GM21576 (cell line): ENCODE measurements around the gene MBOAT2.
"Not testable (repeated sequence)": the region's sequence is repeated elsewhere in the genome, so short reads cannot be mapped to it uniquely, and the experiment has no call there.

Experiments
- ATAC-seq: cut with Tn5 transposase; IDR thresholded peaks from one replicate; pipeline ENCODE4 v1.9.1; 2021; ENCODE audit warnings: mild to moderate bottlenecking, moderate library complexity; ENCODE audit not compliant: unreplicated experiment

Gene MBOAT2

DNA sequence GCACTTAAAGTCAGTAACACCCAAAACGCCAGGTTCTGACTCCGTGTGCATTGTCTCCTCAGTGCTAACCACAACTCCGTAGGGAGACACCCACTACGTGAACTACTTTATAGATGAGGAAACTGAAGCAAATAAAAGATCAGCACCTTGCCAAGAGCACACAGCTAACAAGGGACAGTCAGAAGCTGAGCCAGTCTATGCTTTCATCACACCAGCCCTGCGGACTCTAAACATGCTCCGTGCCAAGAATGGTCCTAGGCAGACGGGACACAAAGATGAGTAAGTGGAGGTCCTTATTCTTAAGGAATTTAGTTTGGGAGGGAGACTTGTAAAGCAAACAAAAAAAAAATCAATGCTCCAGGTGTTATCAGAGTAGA lies 9.6 kb downstream of the MBOAT2 start:
- ATAC-seq, result no peak

DNA sequence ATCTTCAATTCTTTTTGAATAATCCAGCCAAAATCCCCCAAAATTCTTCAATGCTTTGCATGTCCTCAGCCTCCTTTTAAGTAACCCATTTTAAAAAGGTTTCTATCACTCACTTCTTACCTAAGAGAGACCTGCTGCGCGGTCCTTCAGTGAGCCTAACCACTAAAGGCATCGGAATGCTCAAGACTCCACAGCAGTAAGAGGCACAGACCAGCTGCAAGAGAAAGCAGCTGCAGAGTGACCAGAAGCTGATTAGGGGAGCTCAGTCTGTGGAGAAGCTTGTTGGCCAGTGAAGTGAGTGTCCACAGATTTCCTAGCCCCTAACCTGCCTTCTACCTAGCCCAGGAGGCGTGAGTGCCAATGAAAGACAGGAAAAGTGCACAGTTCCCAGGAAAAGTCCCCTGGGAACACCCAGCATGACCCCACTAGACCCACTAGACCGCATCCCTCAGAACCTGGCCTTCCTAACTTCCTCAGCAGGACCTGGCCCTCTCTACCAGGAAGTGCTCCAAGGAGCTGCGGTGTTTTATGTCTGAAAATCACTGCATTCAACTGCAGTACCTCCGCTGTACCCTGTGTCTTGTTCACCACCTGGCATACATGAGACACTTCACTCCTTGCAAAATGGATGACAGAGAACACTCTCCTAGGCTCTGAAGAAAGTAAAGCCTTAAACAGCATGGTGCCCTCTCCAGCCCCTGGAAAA lies 10.1 kb downstream of the MBOAT2 start:
- no peak for ATAC-seq

DNA sequence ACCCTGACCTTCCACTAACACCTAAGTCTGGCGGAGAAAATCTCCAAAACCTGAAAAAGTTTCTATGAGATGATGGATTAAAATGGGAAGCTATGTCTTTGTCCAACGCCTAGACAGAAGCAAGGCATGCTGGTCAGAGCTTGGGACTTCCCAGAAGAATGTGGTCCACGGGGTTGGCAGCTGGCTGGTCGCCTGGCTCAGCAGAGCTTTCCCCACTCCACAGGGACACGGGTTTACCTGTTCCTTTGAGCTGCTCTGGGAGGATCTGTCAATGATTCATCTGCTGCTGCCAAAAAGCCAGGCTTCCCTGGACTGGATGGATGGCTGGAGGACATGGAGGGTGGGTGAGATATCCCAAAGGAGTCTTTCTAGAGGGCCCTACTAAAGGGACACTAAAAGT lies 10.8 kb downstream of the MBOAT2 start:
- ATAC-seq, result no peak

DNA sequence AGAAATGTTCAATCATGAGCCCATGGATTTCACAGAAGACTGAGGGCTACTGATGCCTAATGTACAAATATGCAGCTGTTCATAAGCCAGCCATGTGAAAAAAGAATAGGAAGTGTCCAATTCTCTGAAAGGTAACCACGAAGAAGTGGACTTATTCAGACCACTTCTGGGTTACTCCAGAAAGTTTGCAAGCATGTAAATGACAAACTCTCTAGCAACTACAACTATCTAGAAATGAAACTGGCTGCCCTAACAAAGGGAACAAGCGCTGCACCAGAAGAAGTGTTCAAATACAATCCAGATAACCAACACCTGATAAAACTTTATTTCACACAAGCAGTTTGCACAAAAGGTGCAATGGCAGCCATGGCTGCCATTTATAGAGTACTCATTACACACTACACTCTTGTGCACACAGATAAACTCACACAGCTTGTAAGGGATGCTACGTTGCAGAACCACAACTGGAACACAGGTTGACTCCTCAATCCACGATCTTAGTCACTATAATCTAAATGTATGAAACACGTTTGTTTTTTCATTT lies 13.9 kb downstream of the MBOAT2 start:
- no peak for ATAC-seq

DNA sequence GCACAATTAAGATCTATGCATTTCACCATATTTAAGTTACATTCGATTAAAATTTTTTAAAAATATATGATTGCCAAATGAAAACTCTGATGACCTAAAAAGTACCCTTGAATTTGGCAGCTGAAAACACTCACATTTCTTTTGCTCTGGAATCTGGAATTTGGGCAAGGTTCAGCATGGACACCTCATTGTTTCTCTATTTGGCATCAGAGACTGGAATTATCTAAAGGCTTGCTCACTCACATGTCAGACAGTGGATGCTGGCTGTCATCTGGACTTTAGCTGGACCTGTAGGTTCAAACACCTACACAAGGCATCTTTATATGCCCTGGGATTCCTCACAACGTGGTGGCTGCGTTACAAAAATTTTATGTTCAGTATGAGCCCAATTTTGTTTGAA lies 16.1 kb downstream of the MBOAT2 start:
- no peak for ATAC-seq

DNA sequence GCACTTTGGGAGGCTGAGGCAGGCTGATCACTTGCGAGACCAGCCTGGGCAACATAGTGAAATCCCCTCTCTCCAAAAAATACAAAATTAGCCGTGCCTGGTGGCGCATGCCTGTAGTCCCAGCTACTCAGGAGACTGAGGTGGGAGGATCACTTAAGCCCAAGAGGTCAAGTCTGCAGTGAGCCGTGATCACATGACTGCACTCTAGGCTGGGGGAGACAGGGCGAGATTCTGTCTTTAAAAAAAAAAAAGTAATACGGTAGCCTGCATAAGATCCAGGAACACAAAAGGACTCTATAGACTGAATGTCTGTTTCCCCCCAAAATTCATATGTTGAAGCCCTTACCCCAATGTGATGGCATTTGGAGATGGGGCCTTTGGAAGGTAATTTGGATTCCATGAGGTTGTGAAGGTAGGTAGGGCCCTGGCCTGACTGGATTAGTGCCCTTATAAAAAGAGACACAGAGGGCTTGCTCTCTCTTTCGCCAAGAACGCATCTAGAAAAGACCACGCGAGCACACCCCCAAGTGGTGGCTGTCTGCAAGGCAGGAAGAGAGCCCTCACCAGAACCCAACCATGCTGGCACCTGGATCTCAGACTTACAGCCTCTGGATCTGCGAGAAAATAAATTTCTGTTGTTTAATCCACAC lies 17.0 kb downstream of the MBOAT2 start:
- peak; percentile 46 for ATAC-seq

DNA sequence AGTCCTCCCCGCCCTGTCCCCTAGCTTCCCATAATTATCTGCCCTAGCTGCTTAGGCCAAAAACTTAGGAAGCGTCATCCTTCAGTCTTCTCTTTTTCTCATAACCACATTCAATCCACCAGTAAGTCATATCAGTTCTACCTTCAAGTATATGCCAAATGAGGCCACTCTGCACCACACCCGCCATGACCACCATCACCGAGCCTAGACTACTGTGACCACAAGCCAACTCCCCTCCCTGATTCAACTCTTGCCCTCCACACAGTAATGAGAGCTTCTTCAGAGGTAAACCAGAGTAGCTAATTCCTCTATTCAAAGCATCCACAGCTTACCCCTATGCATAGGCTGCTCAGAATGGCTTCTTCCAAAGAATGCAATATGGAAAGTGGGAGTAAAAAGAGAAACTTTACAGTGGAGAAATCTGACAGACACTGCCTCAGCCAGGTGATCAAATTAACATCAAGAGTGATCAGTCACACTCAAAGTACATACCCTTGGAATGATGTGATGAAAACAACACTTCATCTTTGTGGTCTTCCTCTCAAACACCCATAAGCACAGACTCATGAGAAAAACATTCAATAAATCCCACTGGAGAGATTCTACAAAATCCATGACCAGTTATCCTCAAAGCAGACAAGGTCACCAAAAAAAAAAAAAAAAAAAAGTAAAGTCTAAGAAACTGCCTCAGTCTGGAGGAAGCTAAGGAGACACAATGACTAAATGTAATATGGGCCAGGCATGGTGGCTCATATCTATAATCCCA lies 17.7 kb downstream of the MBOAT2 start:
- no peak for ATAC-seq

DNA sequence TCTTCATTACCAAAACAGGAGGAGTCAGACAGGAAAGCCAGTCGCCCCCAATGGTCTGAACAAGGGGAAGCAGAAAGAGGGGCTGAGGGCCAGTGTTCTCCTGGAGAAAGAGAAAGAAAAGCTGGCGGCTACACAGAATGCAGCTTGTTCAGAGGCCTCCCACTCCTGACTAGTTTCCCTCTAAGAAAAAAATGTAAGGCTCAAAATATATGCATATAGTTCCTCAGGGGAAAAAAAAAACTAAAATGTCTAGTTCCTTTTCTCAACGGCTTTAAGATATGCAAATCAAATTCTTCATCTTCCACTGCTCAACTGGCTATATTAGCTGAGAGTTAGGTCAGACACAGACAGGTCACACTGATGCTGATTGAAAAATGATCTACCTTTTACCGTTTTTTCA lies 18.6 kb downstream of the MBOAT2 start:
- ATAC-seq, result no peak

DNA sequence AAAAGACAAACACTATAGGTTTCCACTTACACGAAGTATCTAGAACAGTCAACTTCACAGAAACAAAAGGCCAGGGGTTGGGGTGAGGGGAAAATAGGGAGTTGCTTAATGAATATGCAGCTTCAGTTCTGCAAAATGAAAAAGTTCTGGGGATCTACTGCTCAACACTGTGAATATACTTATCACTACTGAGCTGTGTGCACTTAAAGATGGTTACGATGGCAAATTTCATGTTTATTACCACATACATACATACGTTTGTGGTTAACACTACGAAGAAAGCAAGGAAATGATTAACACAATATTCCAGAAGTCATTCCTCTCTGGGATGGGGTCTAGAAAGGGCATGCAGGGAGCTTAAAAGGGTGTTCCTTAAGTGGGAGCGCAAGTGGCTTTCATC lies 19.3 kb downstream of the MBOAT2 start:
- ATAC-seq, result no peak

DNA sequence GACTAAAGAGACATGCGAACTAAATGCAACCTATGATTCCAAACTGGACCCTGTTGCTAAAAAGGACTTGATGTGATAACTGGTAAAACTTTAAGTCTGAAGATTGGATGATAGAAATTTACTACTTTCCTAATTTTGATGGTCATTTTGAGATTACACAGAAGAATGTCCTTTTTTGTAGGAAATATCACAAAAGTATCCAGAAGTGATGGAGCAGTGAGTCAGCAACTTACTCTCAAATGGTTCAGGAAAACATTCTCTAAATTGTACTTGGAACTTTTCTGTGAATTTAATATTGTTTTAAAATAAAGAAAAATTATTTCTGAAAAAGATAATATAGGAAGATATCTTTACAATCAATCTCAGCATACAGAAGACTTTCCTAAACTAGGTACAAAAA lies 19.9 kb downstream of the MBOAT2 start:
- ATAC-seq, result no peak

DNA sequence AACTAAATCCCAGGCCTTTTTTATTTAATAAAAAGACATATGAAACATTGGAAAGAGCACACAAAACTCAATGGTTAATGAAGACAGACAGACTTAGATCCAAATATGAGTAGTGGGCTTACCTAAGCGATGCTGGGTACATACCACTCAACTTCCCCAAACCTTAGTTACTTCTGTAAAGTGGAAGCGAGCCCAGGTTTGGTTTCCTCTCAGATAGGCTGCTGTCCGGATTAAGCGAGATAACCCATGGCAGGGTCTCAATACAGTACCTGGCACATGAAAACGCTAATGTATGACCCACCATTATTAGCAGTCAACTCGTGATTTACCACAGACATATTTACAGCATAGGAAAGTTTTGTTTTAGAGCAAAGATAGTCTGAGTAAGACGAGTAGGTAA lies 21.6 kb downstream of the MBOAT2 start:
- no peak for ATAC-seq

DNA sequence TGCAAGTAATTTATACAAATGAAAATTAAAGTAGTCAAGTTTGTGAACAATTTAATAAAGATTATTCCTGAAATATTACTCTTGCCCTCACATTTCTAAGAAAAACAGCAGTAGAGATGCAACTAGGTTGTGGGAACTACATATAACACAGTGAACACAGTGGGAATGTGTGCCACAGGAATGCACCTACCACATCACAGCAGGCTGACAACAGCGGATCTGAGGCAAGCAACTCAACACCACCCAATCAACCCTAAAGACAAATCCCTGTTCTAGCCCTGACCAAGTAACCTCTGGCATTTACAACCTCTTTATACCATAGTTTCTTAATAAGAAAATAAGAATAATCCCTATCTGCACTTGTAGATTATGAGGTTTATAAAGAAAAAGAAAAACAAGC lies 23.4 kb downstream of the MBOAT2 start:
- ATAC-seq, result no peak

DNA sequence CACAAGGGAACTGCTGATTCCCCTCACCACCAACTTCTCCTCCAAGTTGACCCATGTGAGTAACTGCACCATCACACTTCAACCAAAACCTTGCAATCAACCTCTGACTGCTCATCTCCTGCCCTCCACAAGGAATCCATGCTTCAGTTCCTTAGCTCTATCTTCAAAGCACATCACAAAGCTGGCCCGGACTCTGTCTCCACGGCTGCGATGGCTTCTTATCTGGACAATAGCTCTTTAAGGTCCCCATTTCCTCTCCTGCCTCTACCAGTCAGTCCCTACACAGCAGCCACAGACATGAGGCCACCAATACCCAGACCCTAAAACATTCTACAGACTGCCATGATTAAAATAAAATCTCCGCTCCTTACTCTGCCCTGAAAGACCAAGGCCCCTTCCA lies 25.7 kb downstream of the MBOAT2 start:
- ATAC-seq, result no peak

DNA sequence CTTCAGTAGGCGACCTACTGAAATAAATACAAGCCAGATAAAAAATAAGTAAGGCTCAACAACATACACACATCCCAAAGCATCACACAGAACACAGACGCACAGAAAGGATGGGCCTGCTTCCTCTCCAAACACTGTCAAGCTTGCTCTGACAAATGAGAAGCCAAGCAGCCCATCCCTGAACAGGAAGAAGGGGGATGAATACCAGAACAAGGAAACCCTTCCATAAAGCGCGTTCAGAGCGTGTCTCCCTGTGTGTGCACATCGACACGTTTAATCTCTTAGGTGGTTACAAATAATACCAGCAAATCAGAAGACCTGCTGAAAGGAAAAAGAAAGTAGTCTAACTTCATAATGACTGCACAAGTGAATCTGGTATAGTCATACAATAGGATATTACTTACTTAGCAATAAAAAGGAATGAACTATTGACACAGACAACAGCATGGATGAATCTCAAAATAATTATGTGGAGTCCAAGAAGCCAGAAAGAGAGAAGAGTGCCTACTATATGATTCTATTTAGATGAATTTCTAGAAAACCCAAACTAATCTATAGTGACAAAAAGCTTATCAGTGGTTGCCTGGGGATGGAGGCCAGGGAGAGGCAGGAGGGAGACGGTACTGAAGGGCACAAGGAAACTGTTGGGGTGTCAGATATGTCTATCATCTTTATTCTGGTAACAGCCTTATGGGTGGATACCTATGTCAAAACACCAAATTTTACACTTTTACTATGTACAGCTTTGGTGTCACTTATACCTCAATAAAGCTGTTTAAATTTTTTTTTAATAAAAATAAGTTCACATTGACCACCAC lies 26.8 kb downstream of the MBOAT2 start:
- no peak for ATAC-seq

DNA sequence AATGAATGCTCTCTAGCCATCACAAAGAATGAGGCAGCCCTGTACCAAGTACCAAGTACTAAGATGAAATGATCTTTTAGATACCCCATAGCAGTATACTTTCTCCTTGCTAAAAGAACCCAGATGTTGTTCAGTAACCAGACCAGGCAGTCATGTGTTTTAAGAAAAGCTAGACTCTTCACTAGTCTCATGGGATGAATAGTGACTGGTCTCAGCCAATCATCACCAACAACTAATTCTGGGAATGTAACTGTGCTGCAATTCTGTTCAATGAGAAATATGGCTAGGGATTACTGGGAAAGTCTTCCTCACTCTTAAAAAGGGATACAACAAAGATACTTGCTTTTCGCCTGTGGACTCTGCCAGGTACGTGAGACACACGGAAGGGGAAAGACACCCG lies 29.5 kb downstream of the MBOAT2 start:
- ATAC-seq, result no peak

DNA sequence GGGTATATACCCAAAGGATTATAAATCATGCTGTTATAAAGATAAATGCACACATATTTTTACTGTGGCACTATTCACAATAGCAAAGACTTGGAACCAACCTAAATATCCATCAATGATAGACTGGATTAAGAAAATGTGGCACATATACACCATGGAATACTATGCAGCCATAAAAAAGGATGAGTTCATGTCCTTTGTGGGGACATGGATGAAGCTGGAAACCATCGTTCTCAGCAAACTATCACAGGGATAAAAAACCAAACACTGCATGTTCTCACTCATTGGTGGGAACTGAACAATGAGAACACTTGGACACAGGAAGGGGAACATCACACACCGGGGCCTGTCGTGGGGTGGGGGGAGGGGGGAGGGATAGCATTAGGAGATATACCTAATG lies 30.5 kb downstream of the MBOAT2 start:
- not testable (repeated sequence) for ATAC-seq

DNA sequence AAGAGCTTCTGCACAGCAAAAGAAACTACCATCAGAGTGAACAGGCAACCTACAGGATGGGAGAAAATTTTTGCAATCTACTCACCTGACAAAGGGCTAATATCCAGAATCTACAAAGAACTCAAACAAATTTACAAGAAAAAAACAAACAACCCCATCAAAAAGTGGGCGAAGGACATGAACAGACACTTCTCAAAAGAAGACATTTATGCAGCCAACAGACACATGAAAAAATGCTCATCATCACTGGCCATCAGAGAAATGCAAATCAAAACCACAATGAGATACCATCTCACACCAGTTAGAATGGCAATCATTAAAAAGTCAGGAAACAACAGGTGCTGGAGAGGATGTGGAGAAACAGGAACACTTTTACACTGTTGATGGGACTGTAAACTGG lies 30.9 kb downstream of the MBOAT2 start:
- ATAC-seq, result not testable (repeated sequence)

DNA sequence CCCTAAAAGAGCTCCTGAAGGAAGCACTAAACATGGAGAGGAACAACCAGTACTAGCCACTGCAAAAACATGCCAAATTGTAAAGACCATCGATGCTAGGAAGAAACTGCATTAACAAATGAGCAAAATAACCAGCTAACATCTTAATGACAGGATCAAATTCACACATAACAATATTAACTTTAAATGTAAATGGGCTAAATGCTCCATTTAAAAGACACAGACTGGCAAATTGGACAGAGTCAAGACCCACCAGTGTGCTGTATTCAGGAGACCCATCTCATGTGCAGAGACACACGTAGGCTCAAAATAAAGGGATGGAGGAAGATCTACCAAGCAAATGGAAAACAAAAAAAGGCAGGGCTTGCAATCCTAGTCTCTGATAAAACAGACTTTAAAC lies 34.1 kb downstream of the MBOAT2 start:
- not testable (repeated sequence) for ATAC-seq

DNA sequence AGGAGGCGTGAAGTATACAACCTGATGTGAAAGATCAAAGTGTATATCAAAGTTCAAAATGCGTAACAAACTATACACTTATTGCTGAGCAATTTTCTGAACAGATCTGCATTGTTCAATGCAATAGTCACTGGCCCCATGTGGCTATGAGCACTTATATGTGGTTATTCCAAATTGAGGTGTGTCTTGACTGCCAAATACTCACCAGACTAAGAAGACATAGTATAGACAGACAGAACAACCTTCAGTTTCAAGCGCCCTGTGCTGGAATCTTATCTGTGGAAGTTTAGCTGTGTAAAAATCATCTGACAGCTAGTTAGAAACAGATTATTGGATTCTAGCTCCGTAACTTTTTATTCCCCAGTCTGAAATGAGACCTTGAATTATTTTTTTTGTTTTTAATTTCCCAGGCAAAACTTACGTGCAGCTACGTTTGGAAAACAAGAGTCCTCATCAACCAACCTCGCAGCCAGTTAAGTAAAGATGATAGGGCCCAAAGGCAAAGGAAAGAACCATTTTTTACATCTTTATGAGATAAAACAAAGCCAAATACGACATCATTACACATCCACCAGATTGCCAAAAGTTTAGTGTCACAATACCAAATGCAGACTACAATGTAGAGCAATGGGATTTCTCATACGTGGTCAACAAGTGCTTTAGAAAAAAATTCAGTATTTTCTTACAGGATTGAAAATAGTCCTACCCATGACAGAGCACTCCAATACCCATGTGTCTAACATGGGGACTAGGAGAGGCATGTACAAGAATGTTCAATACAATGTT lies 37.2 kb downstream of the MBOAT2 start:
- no peak for ATAC-seq
